ENCODE data around the gene THAP11. TPM values are rescaled to one million over a fixed set of nuclear protein-coding genes. Genes with fewer than 3 reads are reported as not detected.
A peak's percentile ranks its signal among the peaks of the same experiment; 100 is the strongest.

Gene THAP11
- total and polyA plus RNA-seq, 4 donors: 9.6 to 31.1 (median 24.6) TPM

DNA sequence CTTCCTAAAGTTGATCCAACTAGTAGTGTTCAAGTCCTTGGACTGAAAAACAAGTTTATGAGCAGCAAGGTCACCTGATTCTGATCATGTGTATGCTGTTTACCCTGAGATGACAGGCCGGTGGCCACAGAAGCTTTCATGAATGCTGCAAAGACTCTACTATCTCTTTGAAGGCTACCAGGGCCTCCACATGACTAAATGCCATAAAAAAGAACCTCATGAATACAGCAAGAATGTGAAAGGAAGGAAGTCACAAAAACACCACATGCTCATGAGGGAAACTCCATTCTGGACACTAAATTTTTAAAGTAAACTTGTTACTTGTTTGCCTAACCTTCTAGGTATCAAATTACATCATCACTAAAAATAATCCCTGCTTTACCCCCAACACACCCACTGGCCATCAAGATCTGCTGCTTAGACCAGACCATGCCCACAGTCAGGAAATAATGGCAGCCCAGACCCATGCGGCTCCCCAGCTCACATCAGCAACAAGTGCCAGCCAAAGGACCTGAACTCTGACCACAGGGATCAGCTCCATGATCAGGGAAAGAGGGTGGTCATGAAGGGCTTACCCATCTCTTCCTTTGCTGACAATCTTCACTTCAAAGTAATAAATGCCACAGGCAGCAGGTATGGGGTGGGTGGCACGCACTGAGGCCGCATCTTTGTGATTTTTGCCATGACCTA lies 37.1 kb upstream of the THAP11 start:
- TF ChIP-seq, protein P1, sequence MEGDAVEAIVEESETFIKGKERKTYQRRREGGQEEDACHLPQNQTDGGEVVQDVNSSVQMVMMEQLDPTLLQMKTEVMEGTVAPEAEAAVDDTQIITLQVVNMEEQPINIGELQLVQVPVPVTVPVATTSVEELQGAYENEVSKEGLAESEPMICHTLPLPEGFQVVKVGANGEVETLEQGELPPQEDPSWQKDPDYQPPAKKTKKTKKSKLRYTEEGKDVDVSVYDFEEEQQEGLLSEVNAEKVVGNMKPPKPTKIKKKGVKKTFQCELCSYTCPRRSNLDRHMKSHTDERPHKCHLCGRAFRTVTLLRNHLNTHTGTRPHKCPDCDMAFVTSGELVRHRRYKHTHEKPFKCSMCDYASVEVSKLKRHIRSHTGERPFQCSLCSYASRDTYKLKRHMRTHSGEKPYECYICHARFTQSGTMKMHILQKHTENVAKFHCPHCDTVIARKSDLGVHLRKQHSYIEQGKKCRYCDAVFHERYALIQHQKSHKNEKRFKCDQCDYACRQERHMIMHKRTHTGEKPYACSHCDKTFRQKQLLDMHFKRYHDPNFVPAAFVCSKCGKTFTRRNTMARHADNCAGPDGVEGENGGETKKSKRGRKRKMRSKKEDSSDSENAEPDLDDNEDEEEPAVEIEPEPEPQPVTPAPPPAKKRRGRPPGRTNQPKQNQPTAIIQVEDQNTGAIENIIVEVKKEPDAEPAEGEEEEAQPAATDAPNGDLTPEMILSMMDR (IDR thresholded peaks at IDR 0.05; ENCODE audit: control extremely low read depth, extremely low read depth): no peak
- Histone ChIP-seq H3K4me3 (no peak overlapping the region), H3K27me3 (ENCODE audit: control insufficient read depth in 3 of 3, insufficient read depth in 3 of 3, low read length in 2 of 3) (no peaks in the 10 kb centered on the region), H3K9ac (ENCODE audit: insufficient read depth in 1 of 2, low read length in 2 of 2) (no peak overlapping the region), H3K36me3 (ENCODE audit: control insufficient read depth in 4 of 4, insufficient read depth in 4 of 4, low read length in 4 of 4) (peaks cover 0 to 13% (median 6%) of the 10 kb centered on the region in 4 donors), H3K9me3 (ENCODE audit: control insufficient read depth in 4 of 4, insufficient read depth in 3 of 4, low read length in 3 of 4) (no peaks in the 10 kb centered on the region), H3K4me1 (ENCODE audit: control insufficient read depth in 5 of 5, insufficient read depth in 5 of 5, low read length in 5 of 5) (peaks cover 6 to 16% (median 9%) of the 10 kb centered on the region in 5 donors), H3K27ac (ENCODE audit: low read depth in 1 of 2, low read length in 1 of 2) (peak overlapping the region in 1 of 2 donors; percentile 1)
- ATAC-seq (ENCODE audit: insufficient read depth, low FRiP score) (no peak), DNase-seq (no peak)
- 72 to 84% methylated on average over 4 of the region's 4 CpGs for WGBS, 2 donors

DNA sequence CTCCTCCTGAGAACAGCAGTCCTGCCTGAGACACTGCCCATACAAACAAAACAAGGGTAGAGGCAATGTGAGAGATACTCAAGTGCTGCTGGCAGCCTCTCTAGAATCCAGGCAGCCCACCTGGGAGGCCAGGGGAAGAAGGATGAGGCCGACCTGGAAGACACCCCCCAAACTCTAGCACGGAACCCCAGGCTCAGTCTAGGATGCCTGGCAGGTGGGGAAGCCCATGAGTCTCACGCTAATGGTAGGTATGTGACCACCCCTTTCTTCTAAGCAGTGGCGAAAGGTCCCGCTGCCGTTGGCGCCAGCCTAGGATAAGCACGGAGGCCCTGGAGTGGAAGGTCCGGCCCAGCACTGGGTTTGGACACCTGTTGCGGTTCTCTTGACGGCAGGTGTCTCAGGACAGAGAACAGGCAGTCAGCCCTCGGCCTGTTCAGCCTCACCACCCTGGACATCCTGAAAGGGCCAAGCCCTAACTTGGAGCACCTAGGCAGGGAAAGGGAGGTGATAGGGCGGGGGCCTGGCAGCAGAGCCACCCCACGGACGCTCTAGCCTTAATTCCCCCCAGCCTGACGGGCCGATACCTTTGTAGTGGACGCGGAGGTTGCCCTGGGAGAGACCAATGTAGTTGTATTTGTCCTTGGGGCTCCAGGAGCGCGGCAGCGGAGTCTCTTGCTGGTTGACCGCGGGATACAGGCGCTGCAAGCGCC lies 36.2 kb upstream of the THAP11 start:
- H3K27me3 ChIP-seq (ENCODE audit: control insufficient read depth in 3 of 3, insufficient read depth in 3 of 3, low read length in 2 of 3): no peaks in the 10 kb centered on the region
- ATAC-seq (ENCODE audit: insufficient read depth, low FRiP score) (peak; percentile 0), DNase-seq (peak in 2 of 3 donors; percentile 13 to 17)
- WGBS, 2 donors: 1% methylated on average over 26 of the region's 26 CpGs
- peaks cover 6 to 16% (median 9%) of the 10 kb centered on the region in 5 donors for H3K4me1 ChIP-seq (ENCODE audit: control insufficient read depth in 5 of 5, insufficient read depth in 5 of 5, low read length in 5 of 5)
- H3K9me3 ChIP-seq (ENCODE audit: control insufficient read depth in 4 of 4, insufficient read depth in 3 of 4, low read length in 3 of 4): no peaks in the 10 kb centered on the region
- H3K4me3 ChIP-seq: peak overlapping the region; percentile 98
- peak overlapping the region; percentile 81 to 84 for H3K9ac ChIP-seq (ENCODE audit: insufficient read depth in 1 of 2, low read length in 2 of 2)
- TF ChIP-seq, protein P1 (IDR thresholded peaks at IDR 0.05; ENCODE audit: control extremely low read depth, extremely low read depth): no peak
- peaks cover 0 to 11% (median 3%) of the 10 kb centered on the region in 4 donors for H3K36me3 ChIP-seq (ENCODE audit: control insufficient read depth in 4 of 4, insufficient read depth in 4 of 4, low read length in 4 of 4)
- peak overlapping the region; percentile 89 for H3K27ac ChIP-seq (ENCODE audit: low read depth in 1 of 2, low read length in 1 of 2)

DNA sequence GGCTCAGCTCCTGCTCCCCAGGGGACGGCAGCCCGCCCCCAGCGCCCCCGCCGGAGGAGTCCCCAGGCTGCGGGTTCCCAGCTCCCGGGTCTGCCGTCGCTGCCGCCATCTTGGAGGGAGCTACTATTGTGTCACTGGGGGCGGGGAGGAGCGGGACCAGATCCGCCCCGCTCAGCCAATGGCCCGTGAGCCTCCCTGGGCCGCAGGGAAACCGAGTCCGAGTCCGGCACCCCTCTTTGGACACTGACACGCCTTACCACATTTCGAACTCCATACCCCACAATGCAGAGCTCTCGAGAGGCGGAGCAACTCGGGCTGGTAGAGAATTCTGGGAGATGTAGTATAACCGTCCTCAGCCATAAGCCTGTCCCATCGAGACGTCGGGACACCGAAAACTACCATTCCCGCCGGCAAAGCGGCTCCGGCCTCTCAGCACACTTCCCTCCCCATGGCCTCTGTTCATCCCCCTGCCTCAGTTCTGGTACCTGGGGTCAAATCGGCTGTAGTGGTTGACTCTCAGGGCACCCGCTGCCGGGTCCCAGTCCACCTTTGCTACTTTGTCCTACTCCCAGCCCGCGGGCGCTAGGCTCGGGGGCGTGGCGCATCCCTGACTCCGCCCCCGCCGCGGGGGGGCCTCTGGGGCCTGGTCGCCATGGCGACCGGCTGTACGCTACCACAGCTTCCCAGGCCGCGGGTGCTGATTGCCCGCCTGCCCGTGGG lies 35.5 kb upstream of the THAP11 start, which contains the start of the genes RANBP10 and TSNAXIP1:
RANBP10 (minus strand) TSS at position 133 of the 720 bp plus-strand sequence; CDS start at position 109, 24 bp downstream.
TSNAXIP1 (plus strand) TSS at position 462 of the 720 bp plus-strand sequence. CDS start 261 bp downstream, outside the sequence.
- ATAC-seq (ENCODE audit: insufficient read depth, low FRiP score) (peak; percentile 95), DNase-seq (peak; percentile 99 to 100 (median 100))
- WGBS, 2 donors: 0 to 1% methylated on average over 48 to 54 of the region's 54 CpGs
- Histone ChIP-seq H3K4me1 (ENCODE audit: control insufficient read depth in 5 of 5, insufficient read depth in 5 of 5, low read length in 5 of 5) (peaks cover 6 to 16% (median 9%) of the 10 kb centered on the region in 5 donors), H3K9ac (ENCODE audit: insufficient read depth in 1 of 2, low read length in 2 of 2) (peak within 1 kb of the TSS; percentile 81 to 84), H3K27me3 (ENCODE audit: control insufficient read depth in 3 of 3, insufficient read depth in 3 of 3, low read length in 2 of 3) (no peaks in the 10 kb centered on the region), H3K4me3 (peak within 1 kb of the TSS; percentile 98), H3K27ac (ENCODE audit: low read depth in 1 of 2, low read length in 1 of 2) (peak within 1 kb of the TSS; percentile 89), H3K36me3 (ENCODE audit: control insufficient read depth in 4 of 4, insufficient read depth in 4 of 4, low read length in 4 of 4) (peaks cover 0 to 5% (median 2%) of the 10 kb centered on the region in 4 donors), H3K9me3 (ENCODE audit: control insufficient read depth in 4 of 4, insufficient read depth in 3 of 4, low read length in 3 of 4) (no peaks in the 10 kb centered on the region)
- TF ChIP-seq, protein P1 (IDR thresholded peaks at IDR 0.05; ENCODE audit: control extremely low read depth, extremely low read depth): no peak

All from lung (tissue), 12 donors.